CD4-positive, alpha-beta T cell treated with Interleukin-6 at 100 ng/mL for 8 hours (primary cell): ENCODE measurements around the gene ARID3B.

Experiments used
- DNase-seq: peaks from one replicate; pipeline ENCODE4 v3.0.0-alpha.2; 2020; ENCODE audit warnings: mixed read lengths, low spot score

The ARID3B gene

GRCh38 chr15:74603789-74604705 lies 63.0 kb downstream of the ARID3B start:
- no peak for DNase-seq

GRCh38 chr15:74604983-74605794 lies 64.2 kb downstream of the ARID3B start:
- no peak for DNase-seq

- DNase-seq = no peak
Observed at GRCh38 chr15:74605795-74606150, 64.8 kb downstream of the ARID3B start.

GRCh38 chr15:74608786-74609185 lies 67.8 kb downstream of the ARID3B start:
- DNase-seq = no peak

GRCh38 chr15:74609938-74610301 lies 68.9 kb downstream of the ARID3B start:
- DNase-seq = no peak

- no peak for DNase-seq
Observed at GRCh38 chr15:74610302-74610951, 69.4 kb downstream of the ARID3B start.

GRCh38 chr15:74611341-74611740 lies 70.3 kb downstream of the ARID3B start:
- no peak for DNase-seq

GRCh38 chr15:74611834-74612233 lies 70.8 kb downstream of the ARID3B start:
- DNase-seq = no peak

- no peak for DNase-seq
Observed at GRCh38 chr15:74612677-74613076, 71.7 kb downstream of the ARID3B start.

GRCh38 chr15:74613089-74613952 lies 72.3 kb downstream of the ARID3B start:
- no peak for DNase-seq

- DNase-seq = no peak
Observed at GRCh38 chr15:74613953-74614743, 73.1 kb downstream of the ARID3B start.

GRCh38 chr15:74614744-74615507 lies 73.9 kb downstream of the ARID3B start:
- peak; percentile 89 for DNase-seq

GRCh38 chr15:74615508-74616365 lies 74.7 kb downstream of the ARID3B start, which contains the start of gene CLK3:
Gene CLK3 (plus strand): TSS chr15:74615836. CDS start chr15:74619197, 3,361 bp downstream.
- DNase-seq = peak; percentile 95

- DNase-seq = peak; percentile 61
Observed at GRCh38 chr15:74616366-74616939, 75.4 kb downstream of the ARID3B start.

GRCh38 chr15:74616996-74617395 lies 76.0 kb downstream of the ARID3B start:
- no peak for DNase-seq

- no peak for DNase-seq
Observed at GRCh38 chr15:74618841-74619596, 78.0 kb downstream of the ARID3B start.

GRCh38 chr15:74619916-74620635 lies 79.1 kb downstream of the ARID3B start:
- no peak for DNase-seq
